ENCODE results near the gene ARHGEF28.

ARHGEF28 gene

DNA sequence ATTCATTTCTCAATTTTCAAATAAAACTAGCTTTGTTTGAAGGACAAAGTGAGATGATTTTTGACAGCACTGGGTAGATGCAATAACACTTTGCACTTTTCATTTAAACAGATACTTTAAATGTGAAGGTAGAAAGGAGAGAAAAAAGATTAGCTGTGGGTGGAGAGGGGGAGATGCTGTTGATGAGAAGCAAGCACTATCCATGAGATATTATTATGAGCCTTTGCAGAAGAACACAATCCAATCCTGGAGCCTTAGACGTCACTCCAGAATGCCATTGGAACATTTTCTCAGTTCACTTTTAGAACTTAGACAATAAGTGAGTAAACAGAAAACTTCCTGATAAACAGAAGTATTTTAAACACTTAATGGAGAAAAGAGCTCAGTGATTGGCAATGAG, 351.1 kb downstream of the ARHGEF28 start:
- Histone ChIP-seq H3K56ac (ENCODE audit: low read length) (no peak overlapping the region), H3K36me3 (ENCODE audit: control insufficient read depth, insufficient read depth, low read length) (no peaks in the 10 kb centered on the region), H2BK120ac (ENCODE audit: low read depth, low read length) (no peak overlapping the region), H3K79me2 (ENCODE audit: control insufficient read depth, insufficient read depth, low read length) (no peaks in the 10 kb centered on the region), H3K4me3 (ENCODE audit: low read length) (no peak overlapping the region), H3K27ac (ENCODE audit: low read depth, low read length) (no peak overlapping the region), H2AK5ac (ENCODE audit: low read length) (no peak overlapping the region), H3K9ac (ENCODE audit: low read length) (no peak overlapping the region), H3K4me1 (ENCODE audit: control insufficient read depth, low read depth, low read length) (no peaks in the 10 kb centered on the region), H3K27me3 (ENCODE audit: insufficient read depth, low read length, poor library complexity) (no peaks in the 10 kb centered on the region), H3K79me1 (ENCODE audit: low read length) (no peaks in the 10 kb centered on the region), H3K4me2 (ENCODE audit: low read length) (no peak overlapping the region), H2BK5ac (ENCODE audit: low read length) (no peak overlapping the region), H2BK15ac (replicated peaks; ENCODE audit: low read depth) (no peak overlapping the region), H3K18ac (ENCODE audit: low read length) (no peak overlapping the region), H3K4ac (ENCODE audit: low read depth, low read length) (no peak overlapping the region), H4K8ac (ENCODE audit: low read depth, low read length) (no peak overlapping the region), H3K23ac (ENCODE audit: low read length) (no peak overlapping the region), H4K5ac (ENCODE audit: low read length) (no peak overlapping the region)
- DNase-seq: no peak
- WGBS (ENCODE audit: extremely low coverage, insufficient coverage, low lambda C conversion rate): no CpG with 5 or more reads among the region's 1 CpG

GRCh38 chr5:73979321-73979720, 353.3 kb downstream of the ARHGEF28 start:
- Histone ChIP-seq H3K4ac (ENCODE audit: low read depth, low read length) (no peak overlapping the region), H2BK5ac (ENCODE audit: low read length) (no peak overlapping the region), H3K27ac (ENCODE audit: low read depth, low read length) (no peak overlapping the region), H3K4me3 (ENCODE audit: low read length) (no peak overlapping the region), H3K79me2 (ENCODE audit: control insufficient read depth, insufficient read depth, low read length) (no peaks in the 10 kb centered on the region), H3K4me2 (ENCODE audit: low read length) (no peak overlapping the region), H3K56ac (ENCODE audit: low read length) (no peak overlapping the region), H3K23ac (ENCODE audit: low read length) (no peak overlapping the region), H3K36me3 (ENCODE audit: control insufficient read depth, insufficient read depth, low read length) (no peaks in the 10 kb centered on the region), H4K5ac (ENCODE audit: low read length) (no peak overlapping the region), H3K4me1 (ENCODE audit: control insufficient read depth, low read depth, low read length) (no peaks in the 10 kb centered on the region), H2BK15ac (replicated peaks; ENCODE audit: low read depth) (no peak overlapping the region), H3K18ac (ENCODE audit: low read length) (no peak overlapping the region), H3K79me1 (ENCODE audit: low read length) (no peaks in the 10 kb centered on the region), H4K8ac (ENCODE audit: low read depth, low read length) (no peak overlapping the region), H2BK120ac (ENCODE audit: low read depth, low read length) (no peak overlapping the region), H2AK5ac (ENCODE audit: low read length) (no peak overlapping the region), H3K9ac (ENCODE audit: low read length) (no peak overlapping the region), H3K27me3 (ENCODE audit: insufficient read depth, low read length, poor library complexity) (no peaks in the 10 kb centered on the region)
- no CpG with 5 or more reads among the region's 3 CpGs for WGBS (ENCODE audit: extremely low coverage, insufficient coverage, low lambda C conversion rate)
- DNase-seq: no peak

- WGBS (ENCODE audit: extremely low coverage, insufficient coverage, low lambda C conversion rate): no CpG with 5 or more reads among the region's 5 CpGs
- no peaks in the 10 kb centered on the region for H3K4me1 ChIP-seq (ENCODE audit: control insufficient read depth, low read depth, low read length)
Measured at GRCh38 chr5:73981704-73982103, 355.7 kb downstream of the ARHGEF28 start.

DNA sequence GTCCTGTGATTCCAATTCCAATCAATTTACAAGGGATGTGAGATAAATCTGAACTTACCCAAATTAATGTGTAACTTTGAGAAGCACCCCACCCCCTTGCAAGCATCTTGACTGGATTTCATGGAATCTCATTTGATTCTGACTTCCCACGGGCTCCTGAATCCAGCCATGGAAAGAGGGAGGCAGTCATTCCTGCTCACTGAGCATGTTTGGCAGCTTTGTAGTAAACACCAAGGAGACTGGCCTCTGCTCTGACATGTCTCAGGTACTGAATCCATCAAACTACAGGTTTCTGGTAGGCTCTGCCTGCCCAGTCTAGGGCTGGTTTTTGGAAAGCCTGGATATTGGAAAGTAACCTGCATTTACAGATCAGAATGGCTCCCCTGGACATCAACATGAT, 357.6 kb downstream of the ARHGEF28 start:
- no peak overlapping the region for H3K4me2 ChIP-seq (ENCODE audit: low read length)
- no peak overlapping the region for H3K23ac ChIP-seq (ENCODE audit: low read length)
- no peaks in the 10 kb centered on the region for H3K4me1 ChIP-seq (ENCODE audit: control insufficient read depth, low read depth, low read length)
- H2BK5ac ChIP-seq (ENCODE audit: low read length): no peak overlapping the region
- H3K18ac ChIP-seq (ENCODE audit: low read length): no peak overlapping the region
- H3K4ac ChIP-seq (ENCODE audit: low read depth, low read length): no peak overlapping the region
- H2BK15ac ChIP-seq (replicated peaks; ENCODE audit: low read depth): no peak overlapping the region
- H3K36me3 ChIP-seq (ENCODE audit: control insufficient read depth, insufficient read depth, low read length): no peaks in the 10 kb centered on the region
- no peaks in the 10 kb centered on the region for H3K79me2 ChIP-seq (ENCODE audit: control insufficient read depth, insufficient read depth, low read length)
- H3K9ac ChIP-seq (ENCODE audit: low read length): no peak overlapping the region
- WGBS (ENCODE audit: extremely low coverage, insufficient coverage, low lambda C conversion rate): no CpG with 5 or more reads among the region's 1 CpG
- peak; percentile 18 for DNase-seq
- no peak overlapping the region for H3K27ac ChIP-seq (ENCODE audit: low read depth, low read length)
- H3K4me3 ChIP-seq (ENCODE audit: low read length): no peak overlapping the region
- no peak overlapping the region for H2AK5ac ChIP-seq (ENCODE audit: low read length)
- H3K56ac ChIP-seq (ENCODE audit: low read length): peak overlapping the region; percentile 30
- no peak overlapping the region for H4K5ac ChIP-seq (ENCODE audit: low read length)
- H2BK120ac ChIP-seq (ENCODE audit: low read depth, low read length): no peak overlapping the region
- no peaks in the 10 kb centered on the region for H3K27me3 ChIP-seq (ENCODE audit: insufficient read depth, low read length, poor library complexity)
- H3K79me1 ChIP-seq (ENCODE audit: low read length): no peaks in the 10 kb centered on the region
- H4K8ac ChIP-seq (ENCODE audit: low read depth, low read length): no peak overlapping the region

More at GRCh38 chr5:73981704-73982103, 355.7 kb downstream of the ARHGEF28 start:
- Histone ChIP-seq H2BK15ac (replicated peaks; ENCODE audit: low read depth) (no peak overlapping the region), H3K4ac (ENCODE audit: low read depth, low read length) (no peak overlapping the region), H2BK120ac (ENCODE audit: low read depth, low read length) (no peak overlapping the region), H3K23ac (ENCODE audit: low read length) (no peak overlapping the region), H4K5ac (ENCODE audit: low read length) (no peak overlapping the region), H3K4me3 (ENCODE audit: low read length) (no peak overlapping the region), H2BK5ac (ENCODE audit: low read length) (no peak overlapping the region), H3K27ac (ENCODE audit: low read depth, low read length) (no peak overlapping the region), H2AK5ac (ENCODE audit: low read length) (no peak overlapping the region), H3K36me3 (ENCODE audit: control insufficient read depth, insufficient read depth, low read length) (no peaks in the 10 kb centered on the region), H3K4me2 (ENCODE audit: low read length) (no peak overlapping the region), H3K27me3 (ENCODE audit: insufficient read depth, low read length, poor library complexity) (no peaks in the 10 kb centered on the region), H3K18ac (ENCODE audit: low read length) (no peak overlapping the region), H3K79me2 (ENCODE audit: control insufficient read depth, insufficient read depth, low read length) (no peaks in the 10 kb centered on the region), H4K8ac (ENCODE audit: low read depth, low read length) (no peak overlapping the region), H3K9ac (ENCODE audit: low read length) (no peak overlapping the region), H3K56ac (ENCODE audit: low read length) (no peak overlapping the region), H3K79me1 (ENCODE audit: low read length) (no peaks in the 10 kb centered on the region)
- DNase-seq: no peak

- no peak overlapping the region for H3K9ac ChIP-seq (ENCODE audit: low read length)
- no peak overlapping the region for H3K27ac ChIP-seq (ENCODE audit: low read depth, low read length)
- no peak overlapping the region for H3K18ac ChIP-seq (ENCODE audit: low read length)
- DNase-seq: peak; percentile 49
- H3K79me1 ChIP-seq (ENCODE audit: low read length): no peaks in the 10 kb centered on the region
- H3K56ac ChIP-seq (ENCODE audit: low read length): no peak overlapping the region
- H2AK5ac ChIP-seq (ENCODE audit: low read length): no peak overlapping the region
- WGBS (ENCODE audit: extremely low coverage, insufficient coverage, low lambda C conversion rate): no CpG with 5 or more reads among the region's 1 CpG
- H3K79me2 ChIP-seq (ENCODE audit: control insufficient read depth, insufficient read depth, low read length): no peaks in the 10 kb centered on the region
- peaks cover 2% of the 10 kb centered on the region for H3K4me1 ChIP-seq (ENCODE audit: control insufficient read depth, low read depth, low read length)
- no peak overlapping the region for H2BK15ac ChIP-seq (replicated peaks; ENCODE audit: low read depth)
- H3K4ac ChIP-seq (ENCODE audit: low read depth, low read length): no peak overlapping the region
- H2BK5ac ChIP-seq (ENCODE audit: low read length): no peak overlapping the region
- H3K4me2 ChIP-seq (ENCODE audit: low read length): no peak overlapping the region
- H3K23ac ChIP-seq (ENCODE audit: low read length): no peak overlapping the region
- H3K36me3 ChIP-seq (ENCODE audit: control insufficient read depth, insufficient read depth, low read length): no peaks in the 10 kb centered on the region
- no peak overlapping the region for H4K5ac ChIP-seq (ENCODE audit: low read length)
- no peak overlapping the region for H2BK120ac ChIP-seq (ENCODE audit: low read depth, low read length)
- H3K4me3 ChIP-seq (ENCODE audit: low read length): no peak overlapping the region
- no peak overlapping the region for H4K8ac ChIP-seq (ENCODE audit: low read depth, low read length)
- no peaks in the 10 kb centered on the region for H3K27me3 ChIP-seq (ENCODE audit: insufficient read depth, low read length, poor library complexity)
Measured at GRCh38 chr5:73985145-73985544, 359.1 kb downstream of the ARHGEF28 start.

DNA sequence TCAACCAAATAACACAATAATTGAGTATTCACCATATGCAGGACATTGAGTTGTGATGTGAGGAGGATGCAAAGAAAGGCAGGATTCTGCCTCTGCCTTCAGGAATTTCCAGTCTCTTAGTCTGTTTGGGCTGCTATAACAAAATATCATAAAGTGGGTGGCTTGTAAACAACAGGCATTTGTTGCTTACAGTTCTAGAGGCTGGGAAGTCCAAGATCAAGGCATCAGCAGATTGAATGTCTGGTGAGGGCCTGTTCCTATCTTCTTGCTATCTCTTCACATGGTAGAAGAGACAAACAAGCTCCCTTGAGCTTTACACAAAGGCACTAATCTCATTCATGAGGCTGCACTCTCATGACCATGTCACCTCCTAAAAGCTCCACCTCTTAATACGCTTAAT, 360.7 kb downstream of the ARHGEF28 start:
- Histone ChIP-seq H3K23ac (ENCODE audit: low read length) (no peak overlapping the region), H3K56ac (ENCODE audit: low read length) (no peak overlapping the region), H3K18ac (ENCODE audit: low read length) (no peak overlapping the region), H3K4me1 (ENCODE audit: control insufficient read depth, low read depth, low read length) (peaks cover 2% of the 10 kb centered on the region), H3K4ac (ENCODE audit: low read depth, low read length) (no peak overlapping the region), H3K79me1 (ENCODE audit: low read length) (no peaks in the 10 kb centered on the region), H2BK120ac (ENCODE audit: low read depth, low read length) (no peak overlapping the region), H4K5ac (ENCODE audit: low read length) (no peak overlapping the region), H3K27ac (ENCODE audit: low read depth, low read length) (no peak overlapping the region), H2BK5ac (ENCODE audit: low read length) (no peak overlapping the region), H2AK5ac (ENCODE audit: low read length) (no peak overlapping the region), H3K4me2 (ENCODE audit: low read length) (no peak overlapping the region), H3K4me3 (ENCODE audit: low read length) (no peak overlapping the region), H3K36me3 (ENCODE audit: control insufficient read depth, insufficient read depth, low read length) (no peaks in the 10 kb centered on the region), H3K27me3 (ENCODE audit: insufficient read depth, low read length, poor library complexity) (no peaks in the 10 kb centered on the region), H3K9ac (ENCODE audit: low read length) (no peak overlapping the region), H2BK15ac (replicated peaks; ENCODE audit: low read depth) (no peak overlapping the region), H4K8ac (ENCODE audit: low read depth, low read length) (no peak overlapping the region), H3K79me2 (ENCODE audit: control insufficient read depth, insufficient read depth, low read length) (no peaks in the 10 kb centered on the region)
- no CpG with 5 or more reads among the region's 1 CpG for WGBS (ENCODE audit: extremely low coverage, insufficient coverage, low lambda C conversion rate)
- DNase-seq: no peak
